ENCODE data around the gene PLA2G7. TPM values are rescaled to one million over a fixed set of nuclear protein-coding genes. Genes with fewer than 3 reads are reported as not detected.

Gene PLA2G7
- total and polyA plus RNA-seq, 8 donors: 0.61 to 9.3 (median 1.2) TPM; not detected in 2

- Histone ChIP-seq H3K36me3 (peaks cover 0 to 48% (median 29%) of the 10 kb centered on the region in 4 donors), H3K4me3 (no peak overlapping the region), H3K9me3 (no peaks in the 10 kb centered on the region), H3K27ac (no peak overlapping the region), H3K4me1 (no peaks in the 10 kb centered on the region), H3K27me3 (no peaks in the 10 kb centered on the region)
- intact Hi-C loops (cut with DNase I; ENCODE audit: low total_unique reads): no loop called here
- peak in 1 of 2 donors; percentile 7 for DNase-seq
- WGBS, 5 donors: 67 to 83% (median 77%) methylated on average over 4 of the region's 4 CpGs
- no peak for TF ChIP-seq POLR2AphosphoS5 (IDR thresholded peaks at IDR 0.05)
- no peak for TF ChIP-seq EP300 (IDR thresholded peaks at IDR 0.05)
- no peak for TF ChIP-seq CTCF (IDR thresholded peaks at IDR 0.05)
- no peak for TF ChIP-seq POLR2A (IDR thresholded peaks at IDR 0.05)
Measured at GRCh38 chr6:46677314-46677654, 57.9 kb downstream of the PLA2G7 start.

DNA sequence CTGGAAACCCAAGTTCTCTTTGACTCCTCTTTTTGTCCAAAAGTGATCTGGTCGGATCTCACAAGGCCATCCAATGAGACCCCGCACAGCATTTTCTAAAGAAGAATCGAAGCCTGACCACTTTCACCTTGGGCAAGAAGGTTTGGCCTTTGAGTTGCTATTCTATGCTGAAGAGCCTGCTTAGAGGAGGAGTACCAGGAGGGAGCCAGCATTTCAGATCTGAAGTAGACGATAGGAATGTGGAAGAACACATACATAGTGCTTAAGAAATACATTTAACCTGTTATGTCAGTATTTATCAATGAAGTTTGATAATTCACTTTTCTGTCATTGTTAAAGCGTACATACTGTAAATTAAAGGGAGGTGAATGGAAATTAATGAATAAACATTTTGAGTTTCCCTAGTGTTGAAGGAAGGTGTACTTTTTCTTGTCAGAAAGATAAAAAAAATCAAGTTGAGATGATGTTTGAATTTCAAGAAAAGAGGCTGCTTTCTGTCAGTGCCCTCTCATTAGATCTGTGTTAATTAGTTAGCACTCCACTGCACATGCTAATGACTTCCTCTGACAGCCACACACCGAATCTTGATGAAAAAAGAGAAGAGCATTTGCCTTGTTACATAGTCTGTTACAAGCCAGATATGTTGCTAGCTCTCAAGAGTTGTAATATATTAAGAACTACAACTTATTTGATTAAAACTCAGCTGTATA lies 58.4 kb downstream of the PLA2G7 start:
- intact Hi-C loops (cut with DNase I; ENCODE audit: low total_unique reads): no loop called here
- WGBS, 5 donors: 86 to 91% (median 88%) methylated on average over 6 of the region's 6 CpGs
- no peaks in the 10 kb centered on the region for H3K4me1 ChIP-seq
- H3K4me3 ChIP-seq: no peak overlapping the region
- no peak overlapping the region for H3K27ac ChIP-seq
- peaks cover 0 to 52% (median 30%) of the 10 kb centered on the region in 4 donors for H3K36me3 ChIP-seq
- no peak for TF ChIP-seq EP300 (IDR thresholded peaks at IDR 0.05)
- no peak for TF ChIP-seq CTCF (IDR thresholded peaks at IDR 0.05)
- no peak for TF ChIP-seq POLR2AphosphoS5 (IDR thresholded peaks at IDR 0.05)
- TF ChIP-seq POLR2A (IDR thresholded peaks at IDR 0.05): no peak
- no peaks in the 10 kb centered on the region for H3K9me3 ChIP-seq
- H3K27me3 ChIP-seq: no peaks in the 10 kb centered on the region
- DNase-seq: no peak

GRCh38 chr6:46674410-46674809 lies 60.8 kb downstream of the PLA2G7 start:
- TF ChIP-seq CTCF (IDR thresholded peaks at IDR 0.05): no peak
- no peak for TF ChIP-seq EP300 (IDR thresholded peaks at IDR 0.05)
- Histone ChIP-seq H3K4me3 (no peak overlapping the region), H3K27ac (no peak overlapping the region), H3K27me3 (no peaks in the 10 kb centered on the region), H3K9me3 (no peaks in the 10 kb centered on the region), H3K4me1 (no peaks in the 10 kb centered on the region), H3K36me3 (peaks cover 0 to 64% (median 39%) of the 10 kb centered on the region in 4 donors)
- intact Hi-C loops (cut with DNase I; ENCODE audit: low total_unique reads): no loop called here
- WGBS, 5 donors: 75 to 93% (median 89%) methylated on average over 1 of the region's 1 CpG
- DNase-seq: no peak

DNA sequence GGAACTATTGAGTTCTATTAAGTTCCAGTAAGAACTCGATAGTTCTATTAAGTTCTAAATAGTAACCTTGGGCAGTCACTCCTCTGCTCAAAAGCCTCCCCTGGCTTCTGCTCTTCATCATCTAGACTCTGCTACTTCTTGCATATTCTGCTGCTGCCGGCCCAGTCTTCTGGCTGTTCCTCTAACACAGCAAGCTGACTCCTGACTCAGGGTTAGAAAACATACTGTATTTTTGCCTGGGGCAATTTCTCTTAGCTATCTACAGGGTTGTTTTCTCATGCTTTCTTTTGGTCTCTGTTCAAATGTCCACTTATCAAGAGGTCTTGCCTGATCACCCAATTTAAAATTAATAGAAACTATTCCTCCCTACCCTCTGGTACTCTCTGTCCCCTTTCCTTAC lies 67.8 kb downstream of the PLA2G7 start:
- no peak overlapping the region for H3K27ac ChIP-seq
- H3K4me1 ChIP-seq: no peaks in the 10 kb centered on the region
- 89 to 98% (median 94%) methylated on average over 2 of the region's 2 CpGs for WGBS, 5 donors
- TF ChIP-seq POLR2A (IDR thresholded peaks at IDR 0.05): no peak
- TF ChIP-seq CTCF (IDR thresholded peaks at IDR 0.05): no peak
- no peak for TF ChIP-seq POLR2AphosphoS5 (IDR thresholded peaks at IDR 0.05)
- no peak for TF ChIP-seq EP300 (IDR thresholded peaks at IDR 0.05)
- H3K36me3 ChIP-seq: peaks cover 8 to 81% (median 42%) of the 10 kb centered on the region in 4 donors
- no peaks in the 10 kb centered on the region for H3K27me3 ChIP-seq
- DNase-seq: no peak
- intact Hi-C loops (cut with DNase I; ENCODE audit: low total_unique reads): no loop called here
- H3K9me3 ChIP-seq: no peaks in the 10 kb centered on the region
- no peak overlapping the region for H3K4me3 ChIP-seq

Data from stomach (tissue), 9 donors.